Measurements from ENCODE around the gene SUGP1.

SUGP1 gene

DNA sequence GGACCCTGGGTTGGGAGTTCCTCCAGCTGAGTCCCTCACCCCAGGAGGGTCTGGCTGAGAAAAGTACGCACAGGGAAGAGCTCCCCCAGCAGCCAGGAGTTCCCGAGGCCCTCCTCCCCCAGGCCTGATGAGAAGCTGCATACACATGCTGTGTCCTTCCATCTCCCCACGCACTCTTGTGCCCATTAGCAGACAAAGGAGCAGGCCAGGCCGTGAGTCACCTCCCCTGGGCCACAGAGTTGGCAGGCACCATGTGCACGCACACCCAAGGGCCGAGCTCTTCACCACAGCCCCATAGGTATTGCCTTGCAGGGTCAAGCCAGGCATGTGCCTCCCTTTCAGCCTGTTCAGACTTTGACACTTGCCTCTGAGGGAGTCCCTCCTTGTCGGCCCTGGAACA, 17.8 kb upstream of the SUGP1 start:
- no peak for DNase-seq

DNA sequence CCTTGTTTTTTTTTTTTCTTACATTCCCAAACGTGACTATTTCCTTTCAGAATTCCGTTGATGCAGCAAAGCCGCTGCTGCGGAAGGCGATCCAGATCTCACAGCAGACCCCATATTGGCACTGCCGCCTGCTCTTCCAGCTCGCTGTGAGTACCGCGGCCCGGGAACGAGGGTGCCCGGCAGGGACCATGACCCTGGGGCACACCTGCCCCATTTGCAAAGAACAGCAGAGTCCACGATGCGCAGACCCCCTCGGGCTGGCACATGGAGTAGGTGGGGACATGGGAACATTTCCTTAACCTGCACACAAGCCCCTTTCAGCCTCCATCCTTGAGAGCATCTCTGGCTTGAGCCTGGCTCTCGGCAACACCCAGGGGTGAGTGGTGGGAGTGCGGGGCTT, 16.8 kb upstream of the SUGP1 start:
- no peak for DNase-seq

DNA sequence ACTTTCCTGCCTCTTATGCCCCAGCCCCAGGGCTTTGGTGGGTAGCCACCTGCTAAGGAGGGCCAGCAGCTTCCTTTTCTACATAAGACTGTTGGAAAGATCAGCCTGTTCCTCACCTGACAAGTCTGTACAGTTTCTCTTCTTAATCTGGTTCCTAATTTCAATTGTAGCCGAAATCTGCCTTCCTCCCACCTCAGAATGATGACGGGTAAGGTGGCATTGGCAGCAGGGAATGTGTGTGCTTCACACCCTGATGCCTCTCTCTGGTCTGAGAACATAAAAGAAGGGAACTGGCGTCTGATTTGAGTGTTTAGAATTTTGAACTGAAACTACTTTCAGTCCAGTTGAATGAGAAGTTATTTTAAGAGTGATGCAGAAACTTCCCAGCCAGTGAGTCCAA, 16.3 kb upstream of the SUGP1 start:
- DNase-seq: no peak

DNA sequence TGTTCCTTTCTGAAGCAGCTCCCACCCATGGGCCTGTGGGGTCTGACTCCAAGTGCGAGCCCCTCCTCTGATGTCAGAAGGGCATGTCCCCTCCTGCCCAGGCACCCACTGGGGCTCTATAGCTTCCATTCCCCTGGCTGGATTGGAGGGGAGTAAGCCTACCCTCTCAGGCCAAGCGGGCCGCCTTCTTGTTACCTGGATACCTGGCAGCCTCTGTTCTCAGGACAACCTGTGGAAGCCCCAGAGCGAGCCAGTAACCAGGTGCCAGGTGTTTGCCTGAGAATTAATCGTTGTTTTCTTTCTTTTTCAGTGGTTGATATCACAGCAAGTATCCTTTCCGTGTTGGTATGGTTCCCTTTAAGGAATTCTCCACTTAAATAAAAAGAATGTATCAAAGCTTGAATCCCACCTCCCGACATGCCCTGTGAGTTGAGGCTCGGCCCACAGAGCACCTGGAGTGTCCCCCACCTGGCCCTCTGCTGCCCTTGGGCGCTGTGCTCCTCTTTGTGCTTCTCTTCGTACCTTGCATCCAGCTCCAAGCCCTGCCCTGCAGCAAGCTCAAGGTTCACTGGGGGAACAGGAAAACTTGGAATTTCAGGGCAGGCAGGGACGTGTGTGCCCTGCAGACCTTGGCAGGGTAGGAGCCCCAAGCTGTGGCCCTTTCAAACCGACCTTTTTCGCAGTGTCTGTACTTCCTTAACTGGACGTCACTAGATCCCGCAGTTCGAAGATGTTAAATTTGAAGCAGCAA, 15.3 kb upstream of the SUGP1 start:
- DNase-seq: no peak

DNA sequence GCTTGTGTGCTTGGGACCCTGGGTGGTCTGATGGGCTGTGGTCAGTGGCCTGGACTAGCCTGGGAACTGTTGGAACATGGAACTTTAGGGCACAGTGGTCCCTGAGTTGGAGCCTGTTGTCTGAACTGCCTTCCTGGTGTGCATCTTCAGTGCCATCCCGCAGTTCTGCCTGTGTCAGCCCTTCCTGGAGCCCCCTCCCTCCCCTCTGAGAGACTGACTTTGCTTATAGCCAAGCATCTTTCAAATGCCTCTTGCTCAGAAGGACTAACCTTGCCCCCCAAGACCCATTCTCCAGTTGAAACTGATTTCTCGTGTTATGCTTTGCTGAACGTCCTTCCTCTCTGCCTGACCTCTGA, 14.7 kb upstream of the SUGP1 start:
- no peak for DNase-seq

DNA sequence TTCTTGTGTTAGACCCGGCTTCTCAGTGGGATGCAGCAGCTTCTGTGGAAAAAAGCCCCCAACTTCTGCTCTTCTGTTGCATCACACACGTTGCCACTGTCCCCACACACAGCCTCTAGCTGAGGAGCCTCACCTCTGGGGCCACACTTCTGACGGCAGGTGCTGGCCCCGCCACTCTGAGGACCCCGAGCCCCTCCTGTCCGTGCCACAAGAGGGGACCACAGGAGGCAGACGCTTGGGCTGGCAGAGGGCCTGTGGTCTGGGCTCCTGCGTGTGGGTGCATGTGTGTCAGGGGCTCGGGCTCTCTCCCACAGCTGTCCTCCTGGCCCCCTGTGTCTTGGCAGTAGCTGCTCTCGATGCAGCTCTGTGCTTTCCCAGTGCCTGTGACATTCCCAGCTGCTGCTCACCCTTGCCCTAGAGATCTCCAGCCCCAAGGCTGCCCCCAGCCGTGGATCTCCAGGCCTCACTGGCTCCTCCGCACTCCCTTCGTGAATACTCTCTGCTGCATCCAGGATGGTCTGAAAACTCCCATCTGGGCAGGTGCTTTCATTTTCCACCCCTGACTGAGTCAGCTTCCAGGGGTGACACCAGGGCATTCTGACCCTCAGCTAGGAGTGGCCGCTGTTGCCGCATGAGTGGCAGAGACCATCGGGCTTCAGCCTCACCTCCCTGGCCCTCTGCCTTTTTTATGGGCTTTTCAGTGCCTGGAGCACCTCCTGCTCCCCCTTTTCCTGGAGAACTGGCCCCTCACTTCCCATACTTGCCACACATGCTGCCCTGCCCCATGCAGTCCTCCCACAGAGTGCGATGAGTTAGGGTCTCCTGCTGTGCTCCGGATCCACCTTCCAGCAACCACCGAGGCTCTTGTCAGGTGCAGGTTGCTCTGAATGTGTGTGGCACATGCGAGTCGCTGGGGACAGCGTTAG, 14.0 kb upstream of the SUGP1 start:
- no peak for DNase-seq

DNA sequence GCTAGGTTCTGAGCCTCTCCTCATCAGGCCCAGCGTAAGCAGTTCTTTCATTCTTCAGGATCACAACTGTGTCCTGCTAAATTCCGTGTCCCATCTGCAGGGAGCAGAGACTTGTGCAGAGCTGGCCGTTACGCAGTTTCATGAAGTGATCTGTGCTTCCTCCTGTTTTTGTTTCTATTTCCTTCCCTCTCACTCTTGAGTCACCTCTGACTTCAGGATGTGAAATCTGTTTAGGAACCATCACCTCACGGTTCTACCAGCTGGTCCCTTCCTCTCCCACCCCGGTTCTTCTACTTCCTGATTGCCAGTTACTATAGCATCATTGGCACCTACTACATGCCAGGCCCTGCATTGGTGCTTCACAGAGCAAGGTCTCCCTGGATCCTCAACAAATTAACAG, 8.8 kb upstream of the SUGP1 start:
- DNase-seq: no peak

GRCh38 chr19:19327672-19328071, 7.4 kb upstream of the SUGP1 start:
- DNase-seq: no peak

DNA sequence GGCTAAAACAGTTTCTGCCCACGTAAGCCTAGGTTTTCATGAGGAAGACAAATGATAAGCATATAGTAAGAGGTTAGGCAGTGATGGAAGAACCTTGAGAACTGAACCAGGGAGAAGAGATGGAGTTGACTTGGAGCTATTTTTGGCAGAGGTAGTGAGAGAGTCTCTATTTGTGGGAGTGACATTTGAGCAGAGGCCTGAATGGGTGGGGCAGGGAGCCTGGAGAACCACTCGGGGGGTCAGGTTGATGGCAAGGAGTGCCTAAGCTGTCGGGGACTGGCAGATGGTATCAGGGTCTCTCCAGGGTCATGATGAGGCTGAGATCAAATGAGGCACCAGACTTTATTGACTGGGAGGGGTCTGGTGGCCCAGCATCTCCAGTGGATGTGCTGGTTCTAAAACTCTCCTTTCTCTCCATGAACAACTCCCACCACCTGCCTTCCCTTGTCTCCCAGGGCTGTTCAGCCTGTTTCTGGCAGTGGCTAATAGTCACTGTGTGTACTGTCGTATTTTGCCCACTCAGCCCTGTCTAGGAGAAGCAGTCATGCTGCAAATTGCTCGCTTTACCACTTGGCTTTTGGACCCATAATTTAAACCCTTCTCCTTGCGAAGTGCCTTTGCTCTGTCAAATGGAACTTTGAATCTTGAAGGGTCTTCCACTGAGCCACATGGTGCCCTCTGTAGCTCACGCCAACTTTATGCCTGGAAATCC, 3.9 kb upstream of the SUGP1 start:
- no peak for DNase-seq

GRCh38 chr19:19321141-19321577, 850 bp upstream of the SUGP1 start:
- DNase-seq: peak; percentile 41

- no peak for DNase-seq
Observed at GRCh38 chr19:19319732-19320360, 463 bp downstream of the SUGP1 start.

- DNase-seq: no peak
Observed at GRCh38 chr19:19316082-19316481, 4.2 kb downstream of the SUGP1 start.

DNA sequence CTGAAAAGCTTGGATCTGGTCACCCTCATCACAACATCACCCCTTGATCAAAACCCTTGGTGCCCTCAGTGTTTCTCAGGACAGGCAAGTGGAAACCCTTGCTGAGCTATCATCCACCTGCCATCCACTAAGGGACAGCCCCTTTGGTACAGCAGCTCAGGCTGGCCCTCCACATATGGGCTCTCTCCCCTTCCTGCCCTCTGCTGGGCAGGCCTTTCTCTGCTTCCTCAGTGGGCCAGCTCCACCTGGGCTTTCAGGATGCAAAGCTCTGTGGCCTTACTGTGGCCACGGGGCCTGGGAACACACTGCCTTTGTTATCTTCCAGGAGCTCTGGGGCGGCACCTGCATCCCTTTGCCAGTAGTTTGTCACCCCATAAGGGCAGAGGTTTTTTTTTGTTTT, 4.9 kb downstream of the SUGP1 start:
- DNase-seq: no peak

GRCh38 chr19:19308373-19308772, 11.9 kb downstream of the SUGP1 start:
- DNase-seq: no peak

GRCh38 chr19:19306191-19306590, 14.1 kb downstream of the SUGP1 start:
- no peak for DNase-seq

DNA sequence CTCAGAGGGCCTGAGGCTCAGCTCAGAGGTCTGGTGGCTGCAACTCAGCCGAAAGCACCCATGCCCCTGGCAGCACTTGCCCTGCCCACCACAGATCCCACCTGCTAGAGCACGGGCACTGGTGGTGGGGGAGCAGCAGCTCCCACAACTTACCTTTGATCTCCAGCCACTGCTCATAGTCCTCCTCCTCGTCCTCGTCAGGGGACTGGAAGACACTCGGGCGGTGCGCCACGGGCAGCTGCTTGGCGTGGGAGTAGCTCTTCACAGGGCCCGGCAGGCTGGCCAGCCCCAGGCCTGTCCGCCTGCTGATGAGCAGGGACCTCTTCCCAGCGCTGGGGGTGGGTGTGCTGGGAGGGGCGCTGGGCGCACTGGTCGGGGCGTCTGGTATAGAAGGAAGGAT, 14.6 kb downstream of the SUGP1 start:
- no peak for DNase-seq

GRCh38 chr19:19305066-19305465, 15.2 kb downstream of the SUGP1 start:
- DNase-seq: no peak

- DNase-seq: no peak
Observed at GRCh38 chr19:19304186-19304965, 15.9 kb downstream of the SUGP1 start.

GRCh38 chr19:19303411-19303810, 16.9 kb downstream of the SUGP1 start:
- DNase-seq: no peak

- DNase-seq: no peak
Observed at GRCh38 chr19:19300613-19301012, 19.7 kb downstream of the SUGP1 start.

DNA sequence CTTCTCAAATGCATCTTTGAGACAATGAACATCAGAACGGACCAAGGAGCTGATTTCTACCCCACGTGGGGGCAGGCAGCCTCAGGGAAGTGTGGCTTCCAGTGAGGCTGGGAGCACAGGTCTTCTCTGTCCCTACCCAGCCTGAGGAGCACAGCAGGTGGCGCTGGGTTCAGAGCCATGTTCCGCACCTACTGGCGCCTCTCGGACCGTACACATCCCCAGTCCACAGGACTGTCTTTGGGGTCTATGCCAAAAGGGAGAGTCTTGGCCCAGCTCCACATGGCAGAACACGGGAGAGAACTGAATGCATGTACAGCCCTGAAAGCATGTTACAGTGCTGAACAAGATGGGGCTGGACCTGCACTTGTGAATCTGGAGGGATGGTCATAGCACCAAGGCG, 22.6 kb downstream of the SUGP1 start:
- no peak for DNase-seq

- DNase-seq: no peak
Observed at GRCh38 chr19:19296953-19297689, 23.2 kb downstream of the SUGP1 start.

All from NCI-H146 (cell line).